B cell (primary cell): ENCODE results near the gene TMBIM4.

Experiments used
- EZH2 ChIP-seq: IDR thresholded peaks from 2 replicates; pipeline ENCODE4 v1.6.1; 2012; ENCODE audit warnings: borderline replicate concordance, low read depth, mild to moderate bottlenecking, moderate library complexity, low read length; ENCODE audit not compliant: insufficient read depth, poor library complexity, severe bottlenecking
- TF ChIP-seq, protein P1 (sequence below): fragments of 200-600 bp; IDR thresholded peaks from one replicate; pipeline ENCODE4 v1.8.0; 2022; ENCODE audit warnings: antibody characterized with exemption, mild to moderate bottlenecking

DNA sequence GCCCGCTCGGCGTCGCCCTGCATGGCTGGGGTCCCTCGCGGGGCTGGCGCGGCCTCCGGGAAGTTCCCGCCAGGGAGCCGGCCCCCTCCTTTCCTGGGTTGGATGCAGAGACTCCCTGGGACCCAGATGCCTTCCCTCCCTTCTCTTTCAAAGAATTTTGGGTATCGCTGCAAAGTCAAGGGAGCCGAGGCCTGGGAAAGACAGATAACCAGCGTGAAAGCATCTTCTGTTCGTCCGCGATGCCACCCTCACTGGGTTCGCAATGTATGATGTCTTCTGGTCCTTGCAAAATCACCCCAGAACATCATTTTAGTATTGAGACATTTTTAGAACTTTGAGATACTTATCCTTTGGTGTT is 19.7 kb upstream of the TMBIM4 start:
- TF ChIP-seq, protein P1, sequence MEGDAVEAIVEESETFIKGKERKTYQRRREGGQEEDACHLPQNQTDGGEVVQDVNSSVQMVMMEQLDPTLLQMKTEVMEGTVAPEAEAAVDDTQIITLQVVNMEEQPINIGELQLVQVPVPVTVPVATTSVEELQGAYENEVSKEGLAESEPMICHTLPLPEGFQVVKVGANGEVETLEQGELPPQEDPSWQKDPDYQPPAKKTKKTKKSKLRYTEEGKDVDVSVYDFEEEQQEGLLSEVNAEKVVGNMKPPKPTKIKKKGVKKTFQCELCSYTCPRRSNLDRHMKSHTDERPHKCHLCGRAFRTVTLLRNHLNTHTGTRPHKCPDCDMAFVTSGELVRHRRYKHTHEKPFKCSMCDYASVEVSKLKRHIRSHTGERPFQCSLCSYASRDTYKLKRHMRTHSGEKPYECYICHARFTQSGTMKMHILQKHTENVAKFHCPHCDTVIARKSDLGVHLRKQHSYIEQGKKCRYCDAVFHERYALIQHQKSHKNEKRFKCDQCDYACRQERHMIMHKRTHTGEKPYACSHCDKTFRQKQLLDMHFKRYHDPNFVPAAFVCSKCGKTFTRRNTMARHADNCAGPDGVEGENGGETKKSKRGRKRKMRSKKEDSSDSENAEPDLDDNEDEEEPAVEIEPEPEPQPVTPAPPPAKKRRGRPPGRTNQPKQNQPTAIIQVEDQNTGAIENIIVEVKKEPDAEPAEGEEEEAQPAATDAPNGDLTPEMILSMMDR: no peak
- TF ChIP-seq EZH2: no peak
